Tibial artery (tissue), 4 donors: ENCODE data around the gene NASP.
A peak's percentile ranks its signal among the peaks of the same experiment; 100 is the strongest.

Experiments
- DNase-seq, 2 donors: peaks; one replicate each; pipeline ENCODE4 v3.0.0-alpha.2; 2019
- H3K27ac ChIP-seq, 2 donors: fragments of 200-600 bp; sonication (generic) in 1 of 2; 1 replicate in 1 of 2; 2 replicates in 1 of 2; pipeline ENCODE4 v1.5.1; 2018 to 2019; ENCODE audit warnings: mild to moderate bottlenecking in 1 of 2
- H3K27me3 ChIP-seq, 2 donors: fragments of 200-600 bp; sonication (generic) in 1 of 2; one replicate each; pipeline versions ENCODE4 v1.5.1 to v1.6.0; 2016 to 2019
- H3K36me3 ChIP-seq, 3 donors: fragments of 200-600 bp; sonication (generic) in 2 of 3; one replicate each; pipeline ENCODE4 v1.5.1; 2016 to 2019; ENCODE audit warnings: mild to moderate bottlenecking in 2 of 3
- H3K4me1 ChIP-seq, 4 donors: fragments of 200-600 bp; sonication (generic) in 2 of 4; 1 replicate in 3 of 4; 2 replicates in 1 of 4; pipeline ENCODE4 v1.5.1; 2016 to 2019
- H3K4me3 ChIP-seq, 2 donors: fragments of 200-600 bp; sonication (generic) in 1 of 2; 1 replicate in 1 of 2; 2 replicates in 1 of 2; pipeline ENCODE4 v1.5.1; 2018 to 2019; ENCODE audit warnings: mild to moderate bottlenecking in 2 of 2
- H3K9me3 ChIP-seq, 3 donors: fragments of 200-600 bp; sonication (generic) in 1 of 3; one replicate each; pipeline ENCODE4 v1.5.1; 2016 to 2019
- intact Hi-C: fragments of 100-400 bp; cut with DNase I; formaldehyde crosslinking; loops from one replicate; pipeline ENCODE4 v1.15.0; 2023; ENCODE audit warnings: low total_unique reads
- TF ChIP-seq, protein P1 (sequence below), 2 experiments: fragments of 200-600 bp in 1 of 2; fragments of 450-650 bp in 1 of 2; IDR thresholded peaks; one replicate each; pipeline ENCODE4 v1.5.1; 2017 to 2019; ENCODE audit warnings: antibody characterized with exemption in 2 of 2, mild to moderate bottlenecking in 1 of 2, moderate library complexity in 1 of 2

The NASP gene

DNA sequence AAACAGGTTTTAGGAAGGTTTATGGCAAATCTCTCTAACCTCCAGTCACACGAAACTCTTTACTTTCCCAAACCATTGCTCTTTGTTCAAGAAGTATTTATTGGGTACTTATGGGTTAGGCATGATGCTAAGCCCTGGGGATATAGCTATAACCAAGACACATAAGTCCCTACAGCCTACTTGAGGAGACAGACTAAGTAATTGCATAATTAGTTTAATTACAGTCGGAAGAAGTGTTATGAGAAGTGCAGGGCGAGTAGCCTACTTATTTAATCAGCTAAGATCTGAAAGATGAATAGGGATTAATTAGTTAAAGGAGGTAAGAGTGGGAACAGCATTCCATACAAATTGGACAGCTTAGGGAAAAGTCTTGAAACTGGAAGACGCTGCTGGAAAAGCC lies 13.2 kb upstream of the NASP start:
- no peaks in the 10 kb centered on the region for H3K27me3 ChIP-seq
- intact Hi-C loops: no loop called here
- H3K27ac ChIP-seq: no peak overlapping the region
- H3K36me3 ChIP-seq: peaks cover 10 to 48% (median 25%) of the 10 kb centered on the region in 3 donors
- DNase-seq: no peak
- no peaks in the 10 kb centered on the region for H3K9me3 ChIP-seq
- no peaks in the 10 kb centered on the region for H3K4me1 ChIP-seq
- TF ChIP-seq, protein P1, sequence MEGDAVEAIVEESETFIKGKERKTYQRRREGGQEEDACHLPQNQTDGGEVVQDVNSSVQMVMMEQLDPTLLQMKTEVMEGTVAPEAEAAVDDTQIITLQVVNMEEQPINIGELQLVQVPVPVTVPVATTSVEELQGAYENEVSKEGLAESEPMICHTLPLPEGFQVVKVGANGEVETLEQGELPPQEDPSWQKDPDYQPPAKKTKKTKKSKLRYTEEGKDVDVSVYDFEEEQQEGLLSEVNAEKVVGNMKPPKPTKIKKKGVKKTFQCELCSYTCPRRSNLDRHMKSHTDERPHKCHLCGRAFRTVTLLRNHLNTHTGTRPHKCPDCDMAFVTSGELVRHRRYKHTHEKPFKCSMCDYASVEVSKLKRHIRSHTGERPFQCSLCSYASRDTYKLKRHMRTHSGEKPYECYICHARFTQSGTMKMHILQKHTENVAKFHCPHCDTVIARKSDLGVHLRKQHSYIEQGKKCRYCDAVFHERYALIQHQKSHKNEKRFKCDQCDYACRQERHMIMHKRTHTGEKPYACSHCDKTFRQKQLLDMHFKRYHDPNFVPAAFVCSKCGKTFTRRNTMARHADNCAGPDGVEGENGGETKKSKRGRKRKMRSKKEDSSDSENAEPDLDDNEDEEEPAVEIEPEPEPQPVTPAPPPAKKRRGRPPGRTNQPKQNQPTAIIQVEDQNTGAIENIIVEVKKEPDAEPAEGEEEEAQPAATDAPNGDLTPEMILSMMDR (IDR thresholded peaks at IDR 0.05): no peak
- no peak overlapping the region for H3K4me3 ChIP-seq

GRCh38 chr1:45573231-45573804 lies 10.5 kb upstream of the NASP start:
- peaks cover 0 to 25% (median 6%) of the 10 kb centered on the region in 3 donors for H3K36me3 ChIP-seq
- H3K27me3 ChIP-seq: no peaks in the 10 kb centered on the region
- no peak for DNase-seq
- H3K9me3 ChIP-seq: no peaks in the 10 kb centered on the region
- intact Hi-C loops: no loop called here
- no peak overlapping the region for H3K27ac ChIP-seq
- no peak overlapping the region for H3K4me3 ChIP-seq
- TF ChIP-seq, protein P1 (IDR thresholded peaks at IDR 0.05): no peak
- H3K4me1 ChIP-seq: no peaks in the 10 kb centered on the region

GRCh38 chr1:45574105-45574626 lies 9.7 kb upstream of the NASP start:
- intact Hi-C loops: no loop called here
- H3K4me1 ChIP-seq: no peaks in the 10 kb centered on the region
- TF ChIP-seq, protein P1 (IDR thresholded peaks at IDR 0.05): no peak
- no peak for DNase-seq
- H3K4me3 ChIP-seq: no peak overlapping the region
- H3K36me3 ChIP-seq: peaks cover 0 to 16% (median 0%) of the 10 kb centered on the region in 3 donors
- no peaks in the 10 kb centered on the region for H3K9me3 ChIP-seq
- H3K27ac ChIP-seq: no peak overlapping the region
- no peaks in the 10 kb centered on the region for H3K27me3 ChIP-seq

- DNase-seq: peak; percentile 95 to 98
- H3K36me3 ChIP-seq: no peaks in the 10 kb centered on the region
- no peaks in the 10 kb centered on the region for H3K27me3 ChIP-seq
- intact Hi-C loops: no loop called here
- TF ChIP-seq, protein P1 (IDR thresholded peaks at IDR 0.05): no peak
- peak overlapping the region; percentile 89 to 97 for H3K4me3 ChIP-seq
- no peaks in the 10 kb centered on the region for H3K9me3 ChIP-seq
- H3K27ac ChIP-seq: peak overlapping the region; percentile 92 to 97
- H3K4me1 ChIP-seq: peaks cover 0 to 30% (median 15%) of the 10 kb centered on the region in 4 donors
These were observed 576 bp upstream of the NASP start for GRCh38 chr1:45583264-45583665.

GRCh38 chr1:45584351-45585109 lies 689 bp downstream of the NASP start:
- peak overlapping the region; percentile 89 to 97 for H3K4me3 ChIP-seq

More at GRCh38 chr1:45584351-45585109, 689 bp downstream of the NASP start:
- intact Hi-C loops: no loop called here
- Histone ChIP-seq H3K36me3 (no peaks in the 10 kb centered on the region), H3K9me3 (no peaks in the 10 kb centered on the region), H3K27me3 (no peaks in the 10 kb centered on the region), H3K4me1 (peaks cover 0 to 30% (median 15%) of the 10 kb centered on the region in 4 donors), H3K27ac (peak overlapping the region; percentile 92 to 97)
- TF ChIP-seq, protein P1 (IDR thresholded peaks at IDR 0.05): no peak
- peak; percentile 84 to 92 for DNase-seq
